ENCODE measurements around the gene PCDHAC2. TPM values are rescaled to one million over a fixed set of nuclear protein-coding genes. Genes with fewer than 3 reads are reported as not detected.

Gene PCDHAC2
- total and polyA plus RNA-seq, 9 of the 15 experiments (the other 6 are each of a cell fraction or from before 2014, with no cell fraction given), result 0.03 TPM; not detected in 8

- WGBS (ENCODE audit: insufficient coverage, low coverage, missing lambda C conversion rate), result 0% methylated on average over 5 of the region's 5 CpGs
- Histone ChIP-seq H2AFZ (ENCODE audit: low read depth, low read length) (no peak overlapping the region), H3K4me3 (no peak overlapping the region), H3K9me1 (ENCODE audit: control insufficient read depth, insufficient read depth, low read length) (no peaks in the 10 kb centered on the region), H3K36me3 (ENCODE audit: control insufficient read depth, insufficient read depth, low read length) (no peaks in the 10 kb centered on the region), H3K27ac (ENCODE audit: extremely low read depth, low read depth, low read length) (no peak overlapping the region), H3K4me1 (replicated peaks in 1 of 2; ENCODE audit: control insufficient read depth in 2 of 2, insufficient read depth in 2 of 2, low read length in 2 of 2) (no peaks in the 10 kb centered on the region), H4K20me1 (replicated peaks; ENCODE audit: control insufficient read depth, insufficient read depth, low read length) (no peaks in the 10 kb centered on the region), H3K9me3 (replicated peaks; ENCODE audit: control insufficient read depth, insufficient read depth, low read depth, low read length) (no peaks in the 10 kb centered on the region), H3K9ac (ENCODE audit: insufficient read depth in 1 of 2, low read depth in 2 of 2, low read length in 2 of 2) (no peak overlapping the region), H3K4me2 (ENCODE audit: insufficient read depth, low read length) (no peak overlapping the region), H3K27me3 (ENCODE audit: control insufficient read depth in 2 of 2, insufficient read depth in 2 of 2, low read length in 2 of 2) (no peaks in the 10 kb centered on the region), H3K79me2 (ENCODE audit: control insufficient read depth, insufficient read depth, low read length) (no peaks in the 10 kb centered on the region)
- in situ Hi-C loops (cut with MboI), result no loop called here
- intact Hi-C loops (cut with micrococcal nuclease), result no loop called here
- no peak for FAIRE-seq
- DNase-seq (ENCODE audit: extremely low read depth in 1 of 4, low spot score in 3 of 4), result no peak
- POLR2A ChIA-PET, result no interaction called here
- CTCF ChIA-PET (ENCODE audit: low intra/inter-chr PET ratio), result no interaction called here
- BruUV-seq (replicated peaks), result no TSS peak
- ATAC-seq, result no peak
- no peak for TF ChIP-seq OTX1 (CRISPR knock-in tag; IDR thresholded peaks at IDR 0.05)
- no peak for TF ChIP-seq ATF3 (IDR thresholded peaks at IDR 0.05)
- no peak for TF ChIP-seq ATF3 (CRISPR knock-in tag; conservative IDR thresholded peaks at IDR 0.05)
- no peak for TF ChIP-seq RCOR1 (IDR thresholded peaks at IDR 0.05; ENCODE audit: borderline replicate concordance in 1 of 2, low read depth in 2 of 2, low read length in 2 of 2)
- no peak for TF ChIP-seq ARID3A (IDR thresholded peaks at IDR 0.05; ENCODE audit: borderline replicate concordance, low read depth, low read length)
- no peak for TF ChIP-seq ZNF3 (CRISPR knock-in tag; IDR thresholded peaks at IDR 0.05)
- no peak for TF ChIP-seq HIVEP1 (CRISPR knock-in tag; IDR thresholded peaks at IDR 0.05)
- no peak for TF ChIP-seq ZNF512 (tag; IDR thresholded peaks at IDR 0.05)
- TF ChIP-seq ZNF639 (CRISPR knock-in tag; conservative IDR thresholded peaks at IDR 0.05 in 1 of 2, IDR thresholded peaks at IDR 0.05 in 1 of 2), result no peak
- no peak for TF ChIP-seq MAFG (tag; conservative IDR thresholded peaks at IDR 0.05)
- TF ChIP-seq ZNF143 (CRISPR knock-in tag; IDR thresholded peaks at IDR 0.05), result no peak
- no peak for TF ChIP-seq BRF2 (IDR thresholded peaks at IDR 0.05; ENCODE audit: borderline replicate concordance, insufficient read depth, insufficient read length)
- no peak for TF ChIP-seq NFE2L1 (tag; IDR thresholded peaks at IDR 0.05; ENCODE audit: borderline replicate concordance, low read depth)
These were observed 22.3 kb downstream of the PCDHAC2 start for GRCh38 chr5:140988608-140989007.

Measured in K562 (cell line).